Measurements from ENCODE around the gene ARHGDIG. TPM values are rescaled to one million over a fixed set of nuclear protein-coding genes. Genes with fewer than 3 reads are reported as not detected.

ARHGDIG gene
- total and polyA plus RNA-seq, 2 donors (not counting 3 experiments of a cell fraction or from before 2014, with no cell fraction given), result 0.93 to 2.2 TPM

GRCh38 chr16:265002-265529, 15.3 kb upstream of the ARHGDIG start:
- CTCF ChIA-PET, result no interaction called here
- no peak for FAIRE-seq
- POLR2A ChIA-PET, result no interaction called here
- H3K9me3 ChIP-seq (replicated peaks; ENCODE audit: control insufficient read depth, insufficient read depth, low read length), result no peaks in the 10 kb centered on the region
- peaks cover 0 to 16% of the 10 kb centered on the region in 2 experiments for H3K36me3 ChIP-seq (ENCODE audit: control insufficient read depth in 2 of 2, extremely low read depth in 1 of 2, insufficient read depth in 2 of 2, low read length in 2 of 2)
- no peaks in the 10 kb centered on the region for H3K79me2 ChIP-seq (ENCODE audit: control insufficient read depth, insufficient read depth, low read length)
- TF ChIP-seq GATA2 (IDR thresholded peaks at IDR 0.05; ENCODE audit: insufficient read depth, insufficient read length, low read depth, low read length) (no peak), JUN (IDR thresholded peaks at IDR 0.05; ENCODE audit: borderline replicate concordance, insufficient read depth, insufficient read length, low read depth) (no peak), POLR2A (IDR thresholded peaks at IDR 0.05; ENCODE audit: low read depth, low read length) (no peak), EZH2 (IDR thresholded peaks at IDR 0.05; ENCODE audit: borderline replicate concordance, low read depth, low read length, severe bottlenecking) (no peak), CTCF (IDR thresholded peaks at IDR 0.05; ENCODE audit: extremely low read depth in 1 of 2, insufficient read depth in 1 of 2, low read depth in 1 of 2, low read length in 2 of 2) (no peak), MYC (IDR thresholded peaks at IDR 0.05; ENCODE audit: low read depth, low read length) (no peak), POLR2AphosphoS5 (IDR thresholded peaks at IDR 0.05; ENCODE audit: insufficient read depth, low read depth, low read length) (no peak), FOS (IDR thresholded peaks at IDR 0.05; ENCODE audit: borderline replicate concordance, insufficient read depth, low read length) (no peak), MAX (IDR thresholded peaks at IDR 0.05; ENCODE audit: insufficient read depth, insufficient read length) (no peak)
- no peaks in the 10 kb centered on the region for H3K27me3 ChIP-seq (ENCODE audit: control insufficient read depth in 2 of 2, insufficient read depth in 2 of 2, low read length in 2 of 2)
- H3K9me1 ChIP-seq (replicated peaks; ENCODE audit: control insufficient read depth, extremely low read depth, insufficient read depth, low read length), result no peaks in the 10 kb centered on the region
- intact Hi-C loops (cut with micrococcal nuclease), result no loop called here
- H2AFZ ChIP-seq (ENCODE audit: low read depth, low read length), result no peak overlapping the region
- BruUV-seq (replicated peaks), result no TSS peak
- DNase-seq (ENCODE audit: low read depth, low spot score), result no peak
- H3K27ac ChIP-seq (ENCODE audit: insufficient read depth, low read depth, low read length), result no peak overlapping the region
- dilution Hi-C loops (cut with MboI; ENCODE audit: extremely low pct_ligation_motif_present, low sequenced_read_pairs), result no loop called here
- no peak overlapping the region for H3K4me3 ChIP-seq (replicated peaks in 1 of 3; ENCODE audit: insufficient read depth in 1 of 3, low read depth in 1 of 3, low read length in 3 of 3)
- no peak overlapping the region for H3K4me2 ChIP-seq (ENCODE audit: insufficient read depth, low read length)
- H3K9ac ChIP-seq (replicated peaks; ENCODE audit: extremely low read depth, insufficient read depth, low read length), result no peak overlapping the region
- no peaks in the 10 kb centered on the region for H4K20me1 ChIP-seq (replicated peaks; ENCODE audit: control insufficient read depth, extremely low read depth, insufficient read depth, low read length)
- no peaks in the 10 kb centered on the region for H3K4me1 ChIP-seq (ENCODE audit: control insufficient read depth, extremely low read depth, insufficient read depth, low read length)

Data from endothelial cell of umbilical vein (primary cell).